ENCODE results near the gene BTBD1. TPM values are rescaled to one million over a fixed set of nuclear protein-coding genes. Genes with fewer than 3 reads are reported as not detected.

BTBD1 gene
- total RNA-seq, 1 donor from 2014 or later = 51.4 TPM

- no peaks in the 10 kb centered on the region for H3K9me3 Mint-ChIP-seq (ENCODE audit: low read depth)
- TF ChIP-seq CTCF (IDR thresholded peaks at IDR 0.05) = no peak
- H3K27me3 Mint-ChIP-seq (ENCODE audit: low read depth) = no peaks in the 10 kb centered on the region
- DNase-seq (ENCODE audit: low spot score) = no peak
- H3K27ac Mint-ChIP-seq (ENCODE audit: unreplicated experiment) = peak overlapping the region; percentile 78
- peaks cover 8% of the 10 kb centered on the region for H3K4me1 Mint-ChIP-seq (ENCODE audit: low read depth)
- H3K4me3 Mint-ChIP-seq (ENCODE audit: unreplicated experiment) = no peak overlapping the region
- H3K36me3 Mint-ChIP-seq (ENCODE audit: low read depth) = peaks cover 11% of the 10 kb centered on the region
Observed at GRCh38 chr15:83030021-83030420, 37.0 kb downstream of the BTBD1 start.

DNA sequence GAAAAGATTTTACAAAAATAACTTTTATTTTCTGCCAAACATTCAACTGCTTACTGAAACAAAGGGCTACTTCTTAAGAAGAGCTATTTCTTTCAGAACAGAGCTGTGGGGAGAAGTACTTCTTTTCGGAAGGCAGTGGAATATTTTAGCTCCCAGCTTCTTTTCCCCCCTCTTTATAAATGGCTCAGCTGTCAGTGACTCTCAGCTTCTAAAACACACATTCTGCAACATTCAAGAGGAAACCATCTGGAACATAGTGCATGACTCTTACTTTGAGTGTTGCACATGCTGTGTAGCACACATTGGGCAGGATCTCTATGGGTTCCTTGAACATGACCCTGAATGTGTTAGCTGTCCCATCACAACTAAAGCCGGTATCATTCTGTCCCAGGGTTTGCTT lies 48.6 kb downstream of the BTBD1 start:
- Mint-ChIP-seq H3K4me1 (ENCODE audit: low read depth) (no peaks in the 10 kb centered on the region), H3K27ac (ENCODE audit: unreplicated experiment) (no peak overlapping the region), H3K4me3 (ENCODE audit: unreplicated experiment) (no peak overlapping the region), H3K9me3 (ENCODE audit: low read depth) (no peaks in the 10 kb centered on the region), H3K36me3 (ENCODE audit: low read depth) (peaks cover 2% of the 10 kb centered on the region), H3K27me3 (ENCODE audit: low read depth) (no peaks in the 10 kb centered on the region)
- no peak for DNase-seq (ENCODE audit: low spot score)
- TF ChIP-seq CTCF (IDR thresholded peaks at IDR 0.05) = no peak

DNA sequence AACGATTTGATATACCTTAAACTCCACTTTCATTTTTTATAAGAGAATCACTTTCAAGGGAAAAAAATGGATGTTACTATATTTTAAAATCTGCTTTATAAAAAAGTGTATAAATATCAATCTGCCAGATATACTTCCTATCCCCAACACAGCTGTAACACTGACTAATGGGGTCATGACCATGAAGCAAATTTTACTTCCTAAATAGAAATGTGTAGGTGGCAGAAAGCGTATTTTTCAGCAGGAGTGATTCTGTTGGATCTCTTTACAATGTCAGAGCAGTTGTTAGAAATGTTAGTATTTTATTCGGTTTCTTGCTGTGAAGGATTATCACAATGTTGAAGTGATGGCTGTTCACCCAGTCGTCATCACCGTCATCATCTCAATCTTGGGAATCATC lies 50.1 kb downstream of the BTBD1 start:
- peaks cover 2% of the 10 kb centered on the region for H3K36me3 Mint-ChIP-seq (ENCODE audit: low read depth)
- H3K4me1 Mint-ChIP-seq (ENCODE audit: low read depth) = peaks cover 11% of the 10 kb centered on the region
- DNase-seq (ENCODE audit: low spot score) = no peak
- no peak overlapping the region for H3K27ac Mint-ChIP-seq (ENCODE audit: unreplicated experiment)
- H3K9me3 Mint-ChIP-seq (ENCODE audit: low read depth) = peaks cover 6% of the 10 kb centered on the region
- H3K4me3 Mint-ChIP-seq (ENCODE audit: unreplicated experiment) = no peak overlapping the region
- no peaks in the 10 kb centered on the region for H3K27me3 Mint-ChIP-seq (ENCODE audit: low read depth)
- TF ChIP-seq CTCF (IDR thresholded peaks at IDR 0.05) = no peak

DNA sequence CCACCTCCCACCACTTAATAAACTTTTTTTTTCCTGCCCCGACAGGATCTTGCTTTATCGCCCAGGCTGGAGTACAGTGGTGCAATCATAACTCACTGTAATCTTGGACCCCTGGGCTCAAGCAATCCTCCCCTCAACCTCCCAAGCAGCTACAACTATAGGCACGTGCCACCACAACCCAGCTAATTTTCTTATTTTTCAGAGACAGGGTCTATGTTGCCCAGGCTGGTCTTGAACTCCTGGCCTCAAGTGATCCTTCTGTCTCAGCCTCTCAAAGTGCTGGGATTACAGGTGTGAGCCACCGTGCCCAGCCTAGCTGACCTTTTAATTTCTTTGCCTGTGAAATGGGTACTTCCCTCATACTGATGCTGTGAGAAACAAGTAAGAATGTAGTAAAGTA lies 51.7 kb downstream of the BTBD1 start:
- peaks cover 7% of the 10 kb centered on the region for H3K9me3 Mint-ChIP-seq (ENCODE audit: low read depth)
- peaks cover 21% of the 10 kb centered on the region for H3K4me1 Mint-ChIP-seq (ENCODE audit: low read depth)
- H3K27me3 Mint-ChIP-seq (ENCODE audit: low read depth) = no peaks in the 10 kb centered on the region
- no peak overlapping the region for H3K4me3 Mint-ChIP-seq (ENCODE audit: unreplicated experiment)
- no peak for TF ChIP-seq CTCF (IDR thresholded peaks at IDR 0.05)
- H3K36me3 Mint-ChIP-seq (ENCODE audit: low read depth) = peaks cover 2% of the 10 kb centered on the region
- no peak overlapping the region for H3K27ac Mint-ChIP-seq (ENCODE audit: unreplicated experiment)
- DNase-seq (ENCODE audit: low spot score) = no peak

- peaks cover 7% of the 10 kb centered on the region for H3K9me3 Mint-ChIP-seq (ENCODE audit: low read depth)
- peaks cover 2% of the 10 kb centered on the region for H3K36me3 Mint-ChIP-seq (ENCODE audit: low read depth)
- peaks cover 26% of the 10 kb centered on the region for H3K4me1 Mint-ChIP-seq (ENCODE audit: low read depth)
- no peak for DNase-seq (ENCODE audit: low spot score)
- TF ChIP-seq CTCF (IDR thresholded peaks at IDR 0.05) = no peak
- no peak overlapping the region for H3K4me3 Mint-ChIP-seq (ENCODE audit: unreplicated experiment)
- no peaks in the 10 kb centered on the region for H3K27me3 Mint-ChIP-seq (ENCODE audit: low read depth)
- H3K27ac Mint-ChIP-seq (ENCODE audit: unreplicated experiment) = no peak overlapping the region
Observed at GRCh38 chr15:83014205-83014653, 52.8 kb downstream of the BTBD1 start.

Measured in chondrocyte (in vitro differentiated cells).